OCI-LY1 (cell line): ENCODE measurements around the gene RNF40.

Experiments
- H2AFZ ChIP-seq: fragments of 200-600 bp; sonication (generic), shearing (Covaris generic); 2 replicates; pipeline ENCODE4 v1.6.0; 2014; ENCODE audit warnings: antibody characterized with exemption, mild to moderate bottlenecking, low read length
- H3F3A ChIP-seq: fragments of 200-600 bp; sonication (generic), shearing (Covaris generic); 2 replicates; pipeline ENCODE4 v1.6.0; 2014; ENCODE audit warnings: mild to moderate bottlenecking, antibody characterized with exemption, low read length, moderate library complexity; ENCODE audit not compliant: insufficient read depth
- H3K27ac ChIP-seq: fragments of 200-600 bp; sonication (generic); 2 replicates; pipeline ENCODE4 v1.5.1; 2014; ENCODE audit warnings: low read length, mixed run types, mild to moderate bottlenecking, low read depth; ENCODE audit not compliant: poor library complexity, severe bottlenecking
- H3K27me3 ChIP-seq: fragments of 200-600 bp; sonication (generic); 2 replicates; pipeline ENCODE4 v1.6.0; 2014; ENCODE audit warnings: antibody characterized with exemption, mild to moderate bottlenecking, low read length, moderate library complexity; ENCODE audit not compliant: insufficient read depth
- H3K36me3 ChIP-seq: fragments of 200-600 bp; sonication (generic); 2 replicates; pipeline ENCODE4 v1.6.1; 2014; ENCODE audit warnings: mild to moderate bottlenecking, antibody characterized with exemption, low read length, moderate library complexity, mixed read lengths; ENCODE audit not compliant: insufficient read depth
- H3K4me1 ChIP-seq: fragments of 200-600 bp; sonication (generic); 2 replicates; pipeline ENCODE4 v1.5.1; 2014; ENCODE audit warnings: mild to moderate bottlenecking, low read length, moderate library complexity; ENCODE audit not compliant: insufficient read depth, severe bottlenecking
- H3K4me2 ChIP-seq: fragments of 200-600 bp; sonication (generic), shearing (Covaris generic); 2 replicates; pipeline ENCODE4 v1.6.1; 2014; ENCODE audit warnings: low read length
- H3K4me3 ChIP-seq: fragments of 200-600 bp; sonication (generic); 2 replicates; pipeline ENCODE4 v1.5.1; 2014; ENCODE audit warnings: low read length, low read depth, mild to moderate bottlenecking, mixed read lengths; ENCODE audit not compliant: poor library complexity, severe bottlenecking
- H3K79me2 ChIP-seq: fragments of 200-600 bp; shearing (Covaris generic); 2 replicates; pipeline ENCODE4 v1.6.1; 2016; ENCODE audit warnings: mixed run types, low read length, mixed read lengths; ENCODE audit not compliant: insufficient read depth
- H3K9ac ChIP-seq: fragments of 200-600 bp; sonication (generic), shearing (Covaris generic); 2 replicates; pipeline ENCODE4 v1.6.1; 2014; ENCODE audit warnings: mild to moderate bottlenecking, low read length, mixed read lengths
- H3K9me2 ChIP-seq: fragments of 200-600 bp; sonication (generic), shearing (Covaris generic); 2 replicates; pipeline ENCODE4 v1.6.1; 2014; ENCODE audit warnings: low read depth, mild to moderate bottlenecking, low read length, mixed read lengths
- H3K9me3 ChIP-seq: fragments of 200-600 bp; shearing (Covaris generic); 2 replicates; pipeline ENCODE4 v1.6.1; 2014; ENCODE audit warnings: low read length, mixed read lengths
- H4K20me1 ChIP-seq: fragments of 200-600 bp; sonication (generic), shearing (Covaris generic); 2 replicates; pipeline ENCODE4 v1.6.0; 2016; ENCODE audit warnings: mild to moderate bottlenecking, low read length; ENCODE audit not compliant: insufficient read depth
- CTCF ChIP-seq: fragments of 200-600 bp; sonication (generic), shearing (Covaris generic); IDR thresholded peaks from 2 replicates; pipeline ENCODE4 v1.5.1; 2017; ENCODE audit warnings: mild to moderate bottlenecking, antibody characterized with exemption, low read length, moderate library complexity, mixed read lengths
- EZH2 ChIP-seq: fragments of 200-600 bp; sonication (generic), shearing (Covaris generic); IDR thresholded peaks from 2 replicates; pipeline ENCODE4 v1.8.0; 2017; ENCODE audit warnings: borderline replicate concordance, mixed run types, mild to moderate bottlenecking, antibody characterized with exemption, low read length, moderate library complexity, mixed read lengths

The RNF40 gene

GRCh38 chr16:30744183-30744582 is 17.9 kb upstream of the RNF40 start:
- H3K9ac ChIP-seq = no peak overlapping the region
- no peaks in the 10 kb centered on the region for H4K20me1 ChIP-seq
- H3K27ac ChIP-seq = no peak overlapping the region
- no peaks in the 10 kb centered on the region for H3K27me3 ChIP-seq
- TF ChIP-seq EZH2 = no peak
- no peak for TF ChIP-seq CTCF
- H3K4me3 ChIP-seq = no peak overlapping the region
- H3K9me3 ChIP-seq = no peaks in the 10 kb centered on the region
- peaks cover 4% of the 10 kb centered on the region; the same call in 1 of the 2 replicates for H3F3A ChIP-seq
- no peaks in the 10 kb centered on the region for H3K9me2 ChIP-seq
- H2AFZ ChIP-seq = no peak overlapping the region
- H3K4me2 ChIP-seq = no peak overlapping the region
- peaks cover 10% of the 10 kb centered on the region for H3K4me1 ChIP-seq
- peaks cover 38% of the 10 kb centered on the region for H3K36me3 ChIP-seq
- H3K79me2 ChIP-seq = peaks cover 4% of the 10 kb centered on the region; the same call in 1 of the 2 replicates

- Histone ChIP-seq H3F3A (peaks cover 4% of the 10 kb centered on the region; the same call in 1 of the 2 replicates), H4K20me1 (no peaks in the 10 kb centered on the region), H3K27me3 (no peaks in the 10 kb centered on the region), H3K27ac (no peak overlapping the region), H3K4me2 (no peak overlapping the region), H3K36me3 (peaks cover 33% of the 10 kb centered on the region; the same call in 1 of the 2 replicates), H2AFZ (no peak overlapping the region), H3K9me2 (no peaks in the 10 kb centered on the region), H3K79me2 (peaks cover 12% of the 10 kb centered on the region), H3K9me3 (no peaks in the 10 kb centered on the region), H3K9ac (no peak overlapping the region), H3K4me1 (peaks cover 17% of the 10 kb centered on the region), H3K4me3 (no peak overlapping the region)
- TF ChIP-seq CTCF = no peak
- TF ChIP-seq EZH2 = no peak
These were observed 17.0 kb upstream of the RNF40 start for GRCh38 chr16:30745082-30745481.

GRCh38 chr16:30746638-30747175 is 15.4 kb upstream of the RNF40 start:
- H3K4me2 ChIP-seq = no peak overlapping the region
- H3K36me3 ChIP-seq = peaks cover 40% of the 10 kb centered on the region
- no peak overlapping the region for H2AFZ ChIP-seq
- no peak overlapping the region for H3K9ac ChIP-seq
- no peak overlapping the region for H3K4me3 ChIP-seq
- H3K4me1 ChIP-seq = peaks cover 17% of the 10 kb centered on the region
- H3K9me2 ChIP-seq = no peaks in the 10 kb centered on the region
- no peaks in the 10 kb centered on the region for H3K27me3 ChIP-seq
- no peak overlapping the region for H3K27ac ChIP-seq
- TF ChIP-seq EZH2 (no peak), CTCF (no peak)
- peaks cover 14% of the 10 kb centered on the region for H3K79me2 ChIP-seq
- H3F3A ChIP-seq = peaks cover 4% of the 10 kb centered on the region; the same call in 1 of the 2 replicates
- H3K9me3 ChIP-seq = no peaks in the 10 kb centered on the region
- H4K20me1 ChIP-seq = no peaks in the 10 kb centered on the region
